GM21390 (cell line): ENCODE results near the gene AMBP.
"Not testable (repeated sequence)": the region's sequence is repeated elsewhere in the genome, so short reads cannot be mapped to it uniquely, and the experiment has no call there.

Source experiments
- ATAC-seq: cut with Tn5 transposase; IDR thresholded peaks from one replicate; pipeline ENCODE4 v1.9.1; 2021; ENCODE audit not compliant: unreplicated experiment

The AMBP gene

DNA sequence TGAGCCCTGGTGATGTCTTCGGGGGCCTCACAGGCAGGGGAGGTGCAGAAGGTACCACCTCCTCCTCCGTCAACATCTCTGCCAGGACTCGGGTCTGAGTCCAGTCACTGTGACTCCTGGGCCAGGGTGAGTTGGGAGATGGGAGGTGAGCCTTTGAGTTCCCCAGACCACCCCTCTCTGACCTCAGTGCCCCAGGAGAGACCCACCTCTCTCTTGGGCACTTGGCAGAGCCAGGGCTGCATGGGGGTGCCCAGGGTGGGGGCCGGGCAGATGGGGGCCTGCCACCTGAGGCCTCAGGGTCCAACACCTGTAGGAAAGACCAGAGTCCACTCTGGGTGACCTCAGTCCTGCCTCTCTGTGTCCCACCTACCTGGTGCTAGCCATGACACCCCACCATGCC lies 14.2 kb upstream of the AMBP start:
- no peak for ATAC-seq

DNA sequence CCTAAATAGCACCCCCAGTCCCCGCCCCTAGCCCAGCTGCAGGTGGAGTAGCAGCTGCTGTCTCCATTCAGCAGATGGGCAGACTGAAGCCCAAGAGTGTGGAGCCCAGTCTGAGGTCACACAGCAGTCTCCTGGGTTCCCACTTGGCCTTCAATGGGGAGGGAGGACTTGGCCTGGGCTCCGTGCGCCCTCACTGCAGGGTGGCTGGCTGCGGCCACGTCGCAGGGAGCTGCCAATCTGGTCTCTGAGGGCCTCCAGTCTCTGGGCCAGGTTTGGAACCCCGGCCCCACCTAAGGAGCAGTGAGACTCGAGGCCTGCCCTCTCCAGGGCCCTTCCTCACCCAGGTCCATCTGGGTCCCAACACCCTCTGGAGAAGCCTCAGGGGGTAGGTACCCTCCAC lies 13.6 kb upstream of the AMBP start:
- ATAC-seq: no peak

DNA sequence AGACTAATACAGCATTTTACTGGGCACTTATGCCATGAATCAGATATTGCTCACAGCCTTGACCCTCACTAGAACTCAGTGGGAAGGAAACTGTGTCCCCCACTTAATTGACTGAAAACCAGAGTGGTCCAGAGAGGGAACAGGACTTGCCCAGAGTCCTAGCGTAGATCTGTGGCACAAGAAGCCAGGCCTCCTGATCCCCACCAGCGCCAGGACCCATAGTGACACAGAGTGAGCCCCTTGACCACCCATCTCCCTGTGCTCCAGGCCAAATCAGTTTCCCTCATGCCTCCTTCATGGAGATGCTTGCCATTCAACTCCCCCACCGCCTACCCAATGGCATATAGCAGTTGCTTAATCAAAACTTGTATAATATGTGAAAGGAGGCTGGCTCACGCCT lies 12.7 kb upstream of the AMBP start:
- no peak for ATAC-seq

DNA sequence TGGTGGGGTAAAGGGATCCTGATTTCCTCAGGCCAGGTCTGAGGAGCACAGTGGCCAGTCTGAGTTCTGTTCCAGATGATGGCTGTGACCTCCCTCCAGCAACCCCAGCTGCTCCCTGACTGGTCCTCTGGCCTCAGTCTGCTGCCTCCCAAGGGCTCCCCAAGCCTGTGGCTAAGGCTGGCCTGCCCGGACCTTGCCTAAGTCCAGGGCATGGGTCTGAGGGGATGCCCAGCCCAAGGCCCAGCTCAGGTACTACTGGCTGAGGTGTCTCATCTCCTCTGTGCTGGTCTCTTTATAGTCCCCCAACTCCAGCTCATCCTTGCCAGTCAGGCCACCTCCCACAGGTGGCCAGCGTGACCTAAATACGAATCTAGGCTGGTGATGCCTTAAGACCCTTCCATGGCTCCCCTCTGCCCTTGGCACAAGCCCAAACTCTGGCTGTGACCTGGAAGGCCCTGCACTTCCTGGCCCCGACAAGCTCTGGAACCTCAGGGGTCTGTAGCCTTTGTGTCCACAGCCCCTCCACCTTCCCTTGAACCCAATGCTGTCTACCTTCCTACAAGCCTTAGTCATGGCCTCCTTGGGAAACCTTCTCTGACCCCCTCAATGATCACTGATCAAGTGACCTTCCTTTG lies 11.2 kb upstream of the AMBP start:
- ATAC-seq: no peak

DNA sequence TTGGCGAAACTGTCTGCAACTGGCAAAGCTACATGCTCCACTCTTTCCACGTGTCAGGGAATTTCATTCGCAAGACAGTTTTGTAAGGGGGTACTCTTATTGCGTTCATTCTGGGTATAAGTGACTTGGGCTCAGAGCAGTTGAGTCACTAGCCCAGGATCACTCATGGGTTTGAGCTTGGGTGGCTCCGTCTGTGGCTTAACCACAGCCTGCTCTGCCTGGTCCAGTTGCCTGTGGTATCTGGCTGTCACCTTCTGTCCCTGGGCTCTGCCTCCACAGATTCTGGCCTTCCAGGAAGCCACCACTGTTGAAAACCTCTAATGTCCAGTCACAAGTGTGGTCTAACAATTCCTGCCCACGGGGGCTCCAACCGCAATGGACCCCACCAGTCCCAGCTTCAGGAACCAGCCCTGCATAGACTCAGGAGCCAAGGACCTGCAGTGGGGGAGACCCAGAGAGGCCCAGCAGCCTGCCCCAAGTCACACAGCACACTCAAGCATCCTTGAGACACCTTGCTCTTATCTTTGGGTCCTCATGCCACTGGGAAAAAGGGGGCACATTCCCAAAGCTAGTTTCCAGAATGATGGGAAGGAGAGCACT lies 10.6 kb upstream of the AMBP start:
- ATAC-seq: no peak

DNA sequence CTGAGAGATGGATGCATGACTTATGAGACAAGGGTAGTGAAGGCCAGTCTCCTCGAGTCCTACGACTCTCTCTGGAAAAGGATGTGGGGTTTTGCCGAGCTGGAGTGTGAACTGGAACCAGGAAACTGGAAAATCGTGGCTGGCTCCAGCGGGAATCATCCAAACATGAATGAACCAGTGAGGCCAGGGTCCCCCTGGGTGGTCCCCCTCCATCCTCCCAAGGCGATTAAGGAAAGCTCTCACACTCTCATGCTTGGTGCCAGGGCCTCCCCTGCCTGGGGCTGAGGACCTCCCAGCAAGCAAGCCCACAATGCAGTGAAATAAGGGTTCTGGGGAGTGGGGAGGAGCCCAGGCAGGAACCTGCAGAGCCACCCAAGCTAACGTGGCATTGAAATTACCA lies 9.6 kb upstream of the AMBP start:
- no peak for ATAC-seq

DNA sequence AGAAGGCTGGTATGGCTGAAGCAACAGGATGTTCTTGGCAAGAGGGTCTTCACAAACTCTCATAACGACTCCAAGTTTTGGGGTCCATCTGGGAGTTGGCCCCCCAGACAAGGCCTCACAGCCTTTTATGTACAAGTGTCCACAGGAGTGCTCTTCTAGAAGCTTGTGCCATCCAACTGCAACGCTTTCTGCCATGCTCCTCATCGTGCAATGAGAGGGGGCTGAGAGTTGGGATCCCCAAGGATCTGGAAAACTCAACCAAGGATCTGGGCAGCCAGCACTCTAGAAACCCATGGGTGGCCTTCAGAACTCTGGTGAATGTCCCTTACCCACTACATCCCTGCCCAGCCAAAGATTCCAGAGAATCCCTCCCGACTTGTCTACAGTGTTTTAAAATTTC lies 8.5 kb upstream of the AMBP start:
- ATAC-seq: no peak

DNA sequence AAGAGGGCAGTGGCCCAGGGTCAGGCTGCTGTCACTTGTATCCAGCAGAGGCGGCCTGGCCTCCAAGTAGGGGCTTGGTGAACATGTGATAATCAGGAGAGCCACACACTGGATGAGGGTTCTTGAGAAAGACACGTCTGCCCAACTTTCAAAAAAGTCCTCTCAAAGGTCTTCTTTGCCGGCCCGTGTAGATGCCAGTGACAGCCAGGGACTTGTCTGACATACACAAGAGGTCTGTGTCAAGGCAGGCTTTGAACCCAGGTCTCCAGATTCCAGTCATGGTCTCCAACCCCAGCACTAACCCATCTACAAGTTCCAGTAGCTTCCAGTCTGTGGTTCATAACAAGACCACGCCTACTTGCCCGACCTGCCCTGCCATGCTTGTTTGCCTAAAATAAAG lies 7.9 kb upstream of the AMBP start:
- no peak for ATAC-seq

DNA sequence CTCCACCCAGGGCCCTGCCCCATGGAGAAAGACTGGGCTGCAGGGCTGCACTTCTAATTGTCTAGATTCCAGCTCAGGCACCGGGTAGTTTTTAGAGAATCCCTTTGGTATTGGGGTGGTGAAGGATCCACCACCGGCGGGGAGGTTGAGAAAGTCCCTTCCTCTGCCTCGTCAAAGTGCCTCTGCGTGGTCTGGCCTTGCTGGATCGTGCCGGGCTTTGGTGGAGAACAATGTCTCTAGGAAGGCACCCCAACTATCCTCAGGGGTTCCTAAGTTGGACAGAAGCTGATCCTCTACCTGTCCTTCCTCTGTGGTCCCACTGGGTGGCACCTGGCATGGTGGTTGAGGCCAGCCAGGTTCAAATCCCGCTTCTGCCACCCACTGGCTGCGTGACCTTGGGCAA lies 7.3 kb upstream of the AMBP start:
- ATAC-seq: no peak

DNA sequence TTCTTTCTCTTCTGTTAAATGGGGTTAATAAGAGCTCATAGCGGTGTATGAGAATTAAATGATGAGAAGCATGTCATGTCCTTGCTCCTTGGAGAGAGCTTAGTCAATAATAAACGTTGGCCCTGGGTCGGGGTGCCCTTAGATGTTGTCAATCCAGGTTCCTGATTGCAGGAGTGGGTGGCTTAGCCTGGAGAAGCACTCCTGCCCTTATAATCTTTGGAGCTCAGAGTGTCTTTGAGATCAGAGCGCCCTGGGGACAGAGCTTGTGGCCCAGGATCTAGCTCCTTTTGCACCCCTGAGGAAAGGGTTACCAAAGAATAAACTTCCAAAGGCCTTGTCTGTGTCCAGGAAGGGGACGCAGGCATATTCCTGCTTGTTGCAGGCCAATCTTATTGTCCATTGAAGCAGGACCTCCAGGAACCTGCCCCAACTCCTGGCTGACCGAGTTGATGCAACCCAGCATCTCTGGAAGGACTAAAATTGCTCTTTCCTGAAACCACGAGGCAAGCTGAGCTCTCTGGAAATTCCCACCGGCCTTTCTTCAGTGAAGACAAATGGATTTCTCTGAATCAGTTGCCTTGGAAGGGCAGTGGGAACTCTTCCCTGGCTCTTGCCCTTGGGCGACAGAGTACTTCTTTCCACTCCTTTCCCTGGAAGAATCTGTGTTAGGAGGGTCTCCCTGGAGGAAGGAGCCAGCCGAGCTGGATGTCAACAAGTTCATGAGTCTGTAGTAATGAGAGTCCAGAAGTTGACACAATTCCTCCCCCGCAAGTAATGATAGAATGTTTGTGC lies 6.4 kb upstream of the AMBP start:
- ATAC-seq: no peak

DNA sequence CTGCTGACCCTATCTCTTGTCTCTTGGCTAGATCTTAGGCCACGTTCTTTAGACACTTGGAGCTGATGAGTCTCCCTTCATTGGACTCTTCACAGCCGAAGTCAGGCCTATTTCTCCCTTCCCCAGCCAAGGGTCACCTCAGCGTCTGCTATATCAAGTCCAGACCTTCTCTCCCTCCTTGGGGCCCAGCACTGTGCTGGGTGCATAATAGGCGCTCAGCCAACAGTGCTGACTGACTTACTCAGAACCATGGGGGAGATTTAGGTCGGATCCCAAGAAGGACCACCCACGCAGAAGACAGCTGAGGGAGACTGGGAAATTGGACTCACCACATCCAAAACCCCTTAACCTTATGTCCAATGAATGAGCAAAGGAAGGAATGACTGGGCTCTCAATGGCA lies 5.6 kb upstream of the AMBP start:
- no peak for ATAC-seq

DNA sequence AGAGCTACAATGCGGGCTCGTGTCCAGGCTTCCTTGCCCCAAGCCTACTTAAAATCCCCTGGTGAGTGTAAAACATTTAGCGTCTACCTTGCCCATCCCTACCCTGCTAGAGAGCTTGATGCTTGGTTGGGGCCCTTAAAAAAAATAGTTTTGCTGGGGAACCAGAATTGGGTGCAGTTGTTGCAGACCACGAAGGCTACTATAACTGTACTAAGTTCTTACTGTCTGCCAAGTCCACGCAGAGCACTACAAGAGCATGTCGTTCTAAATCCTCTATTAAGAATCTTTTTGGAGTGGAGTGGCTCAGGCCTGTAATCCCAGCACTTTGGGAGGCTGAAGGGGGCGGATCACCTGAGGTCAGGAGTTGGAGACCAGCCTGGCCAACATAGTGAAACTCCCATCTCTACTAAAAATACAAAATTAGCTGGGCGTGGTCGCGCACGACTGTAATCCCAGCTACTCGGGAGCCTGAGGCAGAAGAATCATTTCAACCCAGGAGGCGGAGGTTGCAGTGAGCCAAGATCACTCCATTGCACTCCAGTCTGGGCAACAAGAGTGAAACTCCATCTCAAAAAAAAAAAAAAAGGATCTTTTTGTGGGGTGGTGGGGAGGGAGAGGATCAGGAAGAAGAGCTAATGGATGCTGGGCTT lies 4.8 kb upstream of the AMBP start:
- not testable (repeated sequence) for ATAC-seq

DNA sequence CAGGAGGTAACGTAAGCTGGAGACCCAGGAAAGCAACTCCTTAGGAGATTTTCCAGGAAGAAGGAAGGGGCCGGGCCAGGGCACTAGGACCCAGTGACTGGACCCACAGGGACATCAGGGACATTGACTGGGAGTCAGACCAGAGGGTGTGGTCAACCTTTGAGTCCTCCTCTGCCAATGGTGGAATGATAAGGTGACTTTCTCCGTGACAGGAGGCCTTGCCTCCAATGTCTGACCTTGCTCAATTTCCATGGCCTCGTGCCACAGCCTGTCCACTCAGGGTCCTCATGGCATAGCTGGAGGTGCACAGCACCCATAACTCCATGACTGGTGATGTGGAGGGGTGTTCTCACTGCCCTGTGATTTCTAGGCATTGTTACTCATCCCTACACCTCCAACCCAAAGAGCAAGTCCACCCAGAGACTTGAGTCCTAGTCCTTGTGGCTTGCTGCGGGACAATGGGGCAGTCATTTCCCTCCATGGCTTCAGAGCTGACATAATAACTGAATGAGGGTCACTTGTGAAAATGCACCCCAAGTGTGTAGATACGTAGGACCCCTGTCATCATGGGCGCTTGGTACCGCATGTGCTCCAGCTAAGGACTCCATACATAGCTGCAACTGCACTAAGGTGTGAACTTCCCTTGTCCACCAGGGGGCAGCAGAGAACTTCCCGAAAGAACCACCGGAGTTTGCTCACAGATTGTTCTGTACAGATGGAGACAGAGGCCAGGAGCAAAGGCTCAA lies 4.1 kb upstream of the AMBP start:
- ATAC-seq: peak; percentile 97

DNA sequence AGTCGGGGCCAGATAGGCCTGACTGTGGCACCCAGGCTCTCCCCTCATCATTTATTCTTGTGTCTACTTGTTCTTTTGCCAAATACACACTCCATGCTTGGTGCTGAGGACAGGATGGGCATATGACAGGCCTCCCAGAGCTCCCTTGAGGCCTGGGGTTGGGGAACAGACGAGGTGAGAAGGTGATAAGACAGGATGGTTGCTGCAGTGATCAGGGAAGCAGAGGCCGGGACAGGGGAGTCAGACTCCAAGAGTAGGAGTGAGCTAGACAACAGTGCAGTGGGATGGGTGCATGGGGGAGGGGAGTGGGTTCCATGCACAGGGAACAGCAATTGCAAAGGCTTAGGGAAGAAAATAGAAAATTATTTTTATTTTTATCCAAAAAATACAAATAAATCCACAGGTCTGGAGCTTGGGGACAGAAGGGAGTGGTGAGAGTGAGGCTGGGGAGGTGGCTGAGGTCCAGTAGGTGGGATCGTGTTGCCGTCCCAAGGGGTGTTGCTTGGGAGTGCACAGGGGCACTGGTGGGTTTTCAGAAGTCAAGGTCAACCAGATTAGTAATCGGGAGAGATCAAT lies 3.4 kb upstream of the AMBP start:
- no peak for ATAC-seq

DNA sequence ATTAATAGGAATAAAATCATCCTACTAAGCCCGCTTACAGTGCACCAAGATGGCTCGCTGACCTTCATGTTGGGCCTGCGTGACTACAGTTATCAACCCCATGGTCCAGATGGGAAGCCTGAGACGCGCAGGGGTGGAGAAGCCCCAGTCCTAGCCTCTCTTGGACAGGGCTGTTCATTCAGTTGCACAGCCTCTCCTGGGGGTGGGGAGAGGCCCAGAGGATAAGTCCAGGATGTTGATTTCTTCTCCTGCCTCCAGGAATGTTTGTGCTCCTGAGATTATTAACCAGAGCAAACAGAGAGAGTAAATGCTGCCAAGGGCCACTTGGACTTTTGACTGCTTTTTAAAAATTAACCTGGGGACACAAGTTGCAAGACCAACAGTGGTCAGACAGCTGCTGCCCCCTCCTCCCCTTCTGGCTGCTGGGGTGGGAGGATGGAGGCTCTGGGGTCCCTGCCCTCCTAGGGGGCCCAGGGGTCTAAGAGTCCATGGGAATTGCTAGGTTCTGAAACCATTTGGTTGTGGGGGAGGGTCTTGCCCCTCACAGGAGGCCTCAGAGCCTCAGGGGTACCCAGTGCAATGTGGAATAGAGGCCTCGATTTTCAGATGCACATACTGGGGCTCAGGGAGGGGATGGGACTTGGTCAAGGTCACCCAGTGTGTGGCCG lies 2.8 kb upstream of the AMBP start:
- ATAC-seq: no peak

DNA sequence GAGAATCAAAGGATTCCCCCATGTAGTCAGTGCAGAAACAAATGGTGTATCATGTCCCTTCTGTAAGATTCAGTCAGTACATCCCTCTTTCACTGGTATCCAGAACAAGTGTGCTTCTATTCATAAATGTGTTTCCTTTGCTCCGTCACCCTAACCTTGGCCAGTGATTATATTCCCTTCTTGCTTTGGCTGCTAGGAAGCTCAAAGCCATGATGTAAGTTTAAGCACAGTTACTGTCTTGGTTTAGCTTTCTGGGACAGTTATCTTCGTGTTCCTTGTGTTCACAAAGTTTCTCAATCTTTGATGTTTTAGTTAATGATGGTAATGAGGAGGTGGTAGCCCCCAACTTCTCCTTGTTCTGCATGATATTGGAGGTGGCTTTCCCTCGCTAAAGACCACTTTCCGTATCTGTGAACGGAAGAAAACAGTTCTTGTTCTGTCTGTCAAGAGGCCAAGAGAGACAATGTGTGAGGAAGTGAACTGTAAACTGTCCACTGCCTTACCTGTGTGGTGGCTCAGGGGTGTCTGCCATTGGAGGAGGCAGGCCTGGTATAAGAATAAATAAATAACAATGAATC lies 2.2 kb upstream of the AMBP start:
- no peak for ATAC-seq

DNA sequence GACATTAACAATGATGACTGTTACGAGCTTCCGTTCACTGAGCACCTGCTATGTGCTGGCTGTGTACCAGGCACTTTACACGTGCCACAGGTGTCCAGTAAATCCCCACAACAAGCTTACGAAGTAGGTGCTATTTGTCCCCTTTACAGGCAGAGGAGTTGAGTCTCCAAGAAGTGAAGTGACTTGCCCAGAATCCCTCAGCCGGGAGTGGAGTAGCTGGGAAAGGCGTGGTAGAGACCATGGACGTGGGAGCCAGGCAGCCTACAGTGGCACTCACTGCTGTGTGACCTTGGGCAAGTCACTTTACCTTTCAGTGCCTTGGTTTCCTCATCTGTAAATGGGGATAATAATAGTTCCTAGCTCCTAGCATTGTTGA lies 669 bp upstream of the AMBP start:
- ATAC-seq: no peak

DNA sequence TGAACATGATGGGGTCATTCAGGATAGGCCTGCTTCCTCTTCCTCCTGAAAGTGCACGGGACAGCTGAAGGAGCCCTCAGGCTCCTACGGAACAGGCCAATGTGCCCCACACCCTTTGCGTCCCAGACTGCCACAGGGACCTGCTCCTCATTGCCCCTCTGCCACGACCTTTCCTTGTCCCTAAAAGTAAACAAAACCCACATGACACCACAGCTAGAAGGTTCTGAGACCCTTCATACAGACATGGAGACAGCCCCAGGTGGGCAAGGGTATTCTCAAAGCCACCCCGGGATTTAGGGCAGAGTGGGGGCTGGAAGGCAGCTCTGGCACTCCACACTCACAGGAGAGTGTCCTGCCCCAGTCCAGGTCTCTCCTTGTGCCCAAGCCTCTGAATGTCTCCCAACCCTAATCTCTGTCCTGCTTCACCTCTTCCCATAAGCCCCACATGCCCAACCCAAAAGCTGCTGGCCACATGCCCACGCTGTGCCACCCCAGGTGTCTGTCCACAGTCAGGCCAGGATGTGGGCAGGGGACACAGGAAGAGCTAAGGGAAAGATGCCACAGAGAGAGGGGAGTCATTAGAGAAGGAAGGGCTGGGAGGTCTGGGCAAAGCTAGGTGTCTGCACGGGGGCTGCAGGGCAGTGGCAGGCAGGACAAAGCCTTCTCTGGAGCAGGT lies 800 bp downstream of the AMBP start:
- ATAC-seq: no peak
